ENCODE data around the gene CELF2.

CELF2 gene

DNA sequence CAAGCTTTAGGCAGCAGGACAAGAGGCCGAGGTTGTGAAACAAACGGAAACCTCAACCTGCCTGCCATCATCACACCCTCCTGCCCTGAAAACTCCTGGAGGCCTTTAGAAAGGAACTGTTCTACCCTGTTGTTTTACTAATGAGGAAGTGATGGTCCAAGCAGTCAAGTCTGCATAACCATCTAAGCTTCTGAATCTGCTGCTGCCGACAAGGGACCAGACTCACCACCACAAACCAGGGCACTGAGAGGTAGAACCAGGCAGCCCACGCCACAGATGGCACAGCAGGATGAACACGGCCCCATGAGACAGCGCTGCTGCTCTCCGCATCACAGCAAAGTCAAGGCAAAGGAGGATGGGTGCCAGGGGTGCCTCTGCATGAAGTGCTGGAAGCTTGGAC, 209.4 kb downstream of the CELF2 start:
- no peak overlapping the region for H2BK12ac ChIP-seq (ENCODE audit: low read length)
- H3K23ac ChIP-seq (ENCODE audit: low read depth, low read length, poor library complexity): no peak overlapping the region
- no peak overlapping the region for H3K27ac ChIP-seq (replicated peaks; ENCODE audit: low read length)
- no peaks in the 10 kb centered on the region for H3K9me3 ChIP-seq (replicated peaks in 1 of 2; ENCODE audit: control insufficient read depth in 2 of 2, insufficient read depth in 1 of 2, low read depth in 1 of 2, low read length in 2 of 2)
- peak overlapping the region; percentile 44 for H3K18ac ChIP-seq (ENCODE audit: low read length)
- peaks cover 6 to 12% of the 10 kb centered on the region in 2 donors for H3K4me1 ChIP-seq (ENCODE audit: control insufficient read depth in 2 of 2, insufficient read depth in 1 of 2, low read depth in 1 of 2, low read length in 2 of 2)
- H4K91ac ChIP-seq (ENCODE audit: low read depth, low read length, poor library complexity): no peak overlapping the region
- no peak overlapping the region for H2BK5ac ChIP-seq (ENCODE audit: low read length)
- H4K8ac ChIP-seq (ENCODE audit: low read depth, low read length): no peak overlapping the region
- no peak overlapping the region for H3K4ac ChIP-seq (ENCODE audit: low read length)
- WGBS, 2 donors (ENCODE audit: extremely low coverage in 2 of 2, insufficient read length in 2 of 2, insufficient replicate concordance in 1 of 2): no CpG with 5 or more reads among the region's 7 CpGs
- H2BK15ac ChIP-seq (ENCODE audit: low read length): no peak overlapping the region
- no peak overlapping the region for H2AK5ac ChIP-seq (ENCODE audit: low read depth, low read length)
- no peak overlapping the region for H3K4me3 ChIP-seq (ENCODE audit: low read length in 2 of 2)
- H3K4me2 ChIP-seq (ENCODE audit: insufficient read depth, low read length, poor library complexity, severe bottlenecking): no peak overlapping the region
- H3K36me3 ChIP-seq (replicated peaks in 1 of 2; ENCODE audit: control insufficient read depth in 2 of 2, insufficient read depth in 2 of 2, low read length in 2 of 2): no peaks in the 10 kb centered on the region
- DNase-seq (ENCODE audit: low spot score): no peak
- peak overlapping the region; percentile 36 for H3K9ac ChIP-seq (ENCODE audit: low read depth, low read length, poor library complexity)
- H3K27me3 ChIP-seq (ENCODE audit: control insufficient read depth in 3 of 3, insufficient read depth in 3 of 3, low read depth in 1 of 3, low read length in 3 of 3): no peaks in the 10 kb centered on the region
- H2AFZ ChIP-seq (ENCODE audit: low read length): no peak overlapping the region
- H3K14ac ChIP-seq (ENCODE audit: low read length): no peak overlapping the region
- H2BK120ac ChIP-seq (ENCODE audit: low read depth, low read length): no peak overlapping the region
- peaks cover 2% of the 10 kb centered on the region for H3K79me1 ChIP-seq (ENCODE audit: low read depth, low read length)

DNA sequence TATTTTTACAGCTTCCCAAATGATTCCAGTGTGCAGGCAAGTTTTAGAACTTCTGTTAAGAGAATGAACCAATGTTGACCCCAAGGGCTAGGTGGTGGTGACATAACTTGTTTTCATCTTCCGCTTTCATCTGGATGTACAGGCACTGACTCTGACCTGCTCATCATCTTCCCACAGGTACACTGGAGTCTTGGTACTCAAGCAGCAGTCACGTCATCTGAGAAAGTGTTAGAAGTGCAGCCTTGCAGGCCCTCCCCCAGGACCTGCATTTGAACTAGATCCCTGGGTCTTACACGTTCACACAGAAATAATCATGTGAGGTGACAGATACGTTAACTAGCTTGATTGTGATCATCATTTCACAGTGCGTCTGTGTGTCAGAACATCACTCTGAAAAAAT, 212.2 kb downstream of the CELF2 start:
- H3K23ac ChIP-seq (ENCODE audit: low read depth, low read length, poor library complexity): no peak overlapping the region
- no peak overlapping the region for H2BK5ac ChIP-seq (ENCODE audit: low read length)
- H3K4me1 ChIP-seq (ENCODE audit: control insufficient read depth in 2 of 2, insufficient read depth in 1 of 2, low read depth in 1 of 2, low read length in 2 of 2): peaks cover 6 to 10% of the 10 kb centered on the region in 2 donors
- no peak overlapping the region for H3K4me2 ChIP-seq (ENCODE audit: insufficient read depth, low read length, poor library complexity, severe bottlenecking)
- no peak overlapping the region for H3K18ac ChIP-seq (ENCODE audit: low read length)
- peaks cover 0 to 9% of the 10 kb centered on the region in 2 donors for H3K36me3 ChIP-seq (replicated peaks in 1 of 2; ENCODE audit: control insufficient read depth in 2 of 2, insufficient read depth in 2 of 2, low read length in 2 of 2)
- no peak overlapping the region for H3K4ac ChIP-seq (ENCODE audit: low read length)
- no peak overlapping the region for H2BK12ac ChIP-seq (ENCODE audit: low read length)
- no peak overlapping the region for H3K14ac ChIP-seq (ENCODE audit: low read length)
- no peak overlapping the region for H2AK5ac ChIP-seq (ENCODE audit: low read depth, low read length)
- peaks cover 0 to 4% of the 10 kb centered on the region in 2 donors for H3K9me3 ChIP-seq (replicated peaks in 1 of 2; ENCODE audit: control insufficient read depth in 2 of 2, insufficient read depth in 1 of 2, low read depth in 1 of 2, low read length in 2 of 2)
- no peak overlapping the region for H2AFZ ChIP-seq (ENCODE audit: low read length)
- H3K27me3 ChIP-seq (ENCODE audit: control insufficient read depth in 3 of 3, insufficient read depth in 3 of 3, low read depth in 1 of 3, low read length in 3 of 3): no peaks in the 10 kb centered on the region
- H2BK120ac ChIP-seq (ENCODE audit: low read depth, low read length): no peak overlapping the region
- H4K91ac ChIP-seq (ENCODE audit: low read depth, low read length, poor library complexity): no peak overlapping the region
- H3K27ac ChIP-seq (replicated peaks; ENCODE audit: low read length): no peak overlapping the region
- WGBS, 2 donors (ENCODE audit: extremely low coverage in 2 of 2, insufficient read length in 2 of 2, insufficient replicate concordance in 1 of 2): no CpG with 5 or more reads among the region's 5 CpGs
- H4K8ac ChIP-seq (ENCODE audit: low read depth, low read length): no peak overlapping the region
- no peak overlapping the region for H3K4me3 ChIP-seq (ENCODE audit: low read length in 2 of 2)
- no peak overlapping the region for H3K9ac ChIP-seq (ENCODE audit: low read depth, low read length, poor library complexity)
- peaks cover 3% of the 10 kb centered on the region for H3K79me1 ChIP-seq (ENCODE audit: low read depth, low read length)
- H2BK15ac ChIP-seq (ENCODE audit: low read length): no peak overlapping the region
- no peak for DNase-seq (ENCODE audit: low spot score)

- H4K8ac ChIP-seq (ENCODE audit: low read depth, low read length): no peak overlapping the region
- H2AFZ ChIP-seq (ENCODE audit: low read length): no peak overlapping the region
- no peak overlapping the region for H3K18ac ChIP-seq (ENCODE audit: low read length)
- no peak overlapping the region for H3K27ac ChIP-seq (replicated peaks; ENCODE audit: low read length)
- H3K27me3 ChIP-seq (ENCODE audit: control insufficient read depth in 3 of 3, insufficient read depth in 3 of 3, low read depth in 1 of 3, low read length in 3 of 3): no peaks in the 10 kb centered on the region
- H3K9ac ChIP-seq (ENCODE audit: low read depth, low read length, poor library complexity): no peak overlapping the region
- no peak overlapping the region for H4K91ac ChIP-seq (ENCODE audit: low read depth, low read length, poor library complexity)
- H3K4me1 ChIP-seq (ENCODE audit: control insufficient read depth in 2 of 2, insufficient read depth in 1 of 2, low read depth in 1 of 2, low read length in 2 of 2): peaks cover 3 to 8% of the 10 kb centered on the region in 2 donors
- H3K14ac ChIP-seq (ENCODE audit: low read length): no peak overlapping the region
- no CpG with 5 or more reads among the region's 5 CpGs for WGBS, 2 donors (ENCODE audit: extremely low coverage in 2 of 2, insufficient read length in 2 of 2, insufficient replicate concordance in 1 of 2)
- H3K79me1 ChIP-seq (ENCODE audit: low read depth, low read length): peaks cover 3% of the 10 kb centered on the region
- H3K9me3 ChIP-seq (replicated peaks in 1 of 2; ENCODE audit: control insufficient read depth in 2 of 2, insufficient read depth in 1 of 2, low read depth in 1 of 2, low read length in 2 of 2): peaks cover 0 to 4% of the 10 kb centered on the region in 2 donors
- H2BK120ac ChIP-seq (ENCODE audit: low read depth, low read length): no peak overlapping the region
- no peak overlapping the region for H3K4me2 ChIP-seq (ENCODE audit: insufficient read depth, low read length, poor library complexity, severe bottlenecking)
- H2AK5ac ChIP-seq (ENCODE audit: low read depth, low read length): no peak overlapping the region
- H3K36me3 ChIP-seq (replicated peaks in 1 of 2; ENCODE audit: control insufficient read depth in 2 of 2, insufficient read depth in 2 of 2, low read length in 2 of 2): peaks cover 0 to 9% of the 10 kb centered on the region in 2 donors
- H2BK5ac ChIP-seq (ENCODE audit: low read length): no peak overlapping the region
- H3K23ac ChIP-seq (ENCODE audit: low read depth, low read length, poor library complexity): no peak overlapping the region
- H3K4ac ChIP-seq (ENCODE audit: low read length): no peak overlapping the region
- no peak overlapping the region for H2BK12ac ChIP-seq (ENCODE audit: low read length)
- H2BK15ac ChIP-seq (ENCODE audit: low read length): no peak overlapping the region
- no peak for DNase-seq (ENCODE audit: low spot score)
- H3K4me3 ChIP-seq (ENCODE audit: low read length in 2 of 2): no peak overlapping the region
Observed at GRCh38 chr10:11230498-11231167, 213.0 kb downstream of the CELF2 start.

DNA sequence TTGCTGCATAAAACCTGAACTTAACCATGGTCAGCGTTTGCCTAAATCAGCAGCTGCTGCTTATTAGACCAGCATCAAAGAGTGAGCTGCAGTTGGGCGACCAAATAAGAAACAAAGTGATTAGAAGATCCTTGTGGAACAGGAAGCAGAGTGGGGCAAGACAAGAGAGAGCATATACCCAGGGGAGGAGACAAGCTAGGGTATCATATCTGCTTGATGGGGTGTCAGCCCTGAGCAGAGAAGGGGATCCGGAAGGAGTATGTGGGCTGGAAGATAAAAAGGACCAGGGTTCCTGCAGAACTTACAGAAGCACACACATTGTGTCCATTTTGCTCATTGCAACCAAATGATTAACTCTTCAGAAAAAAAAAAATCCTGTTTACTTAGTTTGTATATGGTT, 213.6 kb downstream of the CELF2 start:
- no peak overlapping the region for H2BK5ac ChIP-seq (ENCODE audit: low read length)
- H2AK5ac ChIP-seq (ENCODE audit: low read depth, low read length): no peak overlapping the region
- H3K4me3 ChIP-seq (ENCODE audit: low read length in 2 of 2): no peak overlapping the region
- H3K4me1 ChIP-seq (ENCODE audit: control insufficient read depth in 2 of 2, insufficient read depth in 1 of 2, low read depth in 1 of 2, low read length in 2 of 2): peaks cover 0 to 2% of the 10 kb centered on the region in 2 donors
- H2BK120ac ChIP-seq (ENCODE audit: low read depth, low read length): no peak overlapping the region
- H4K8ac ChIP-seq (ENCODE audit: low read depth, low read length): no peak overlapping the region
- no peak overlapping the region for H3K4me2 ChIP-seq (ENCODE audit: insufficient read depth, low read length, poor library complexity, severe bottlenecking)
- no peak overlapping the region for H2AFZ ChIP-seq (ENCODE audit: low read length)
- H3K14ac ChIP-seq (ENCODE audit: low read length): no peak overlapping the region
- H4K91ac ChIP-seq (ENCODE audit: low read depth, low read length, poor library complexity): no peak overlapping the region
- no peak overlapping the region for H2BK15ac ChIP-seq (ENCODE audit: low read length)
- no peak for DNase-seq (ENCODE audit: low spot score)
- H3K9me3 ChIP-seq (replicated peaks in 1 of 2; ENCODE audit: control insufficient read depth in 2 of 2, insufficient read depth in 1 of 2, low read depth in 1 of 2, low read length in 2 of 2): peaks cover 0 to 4% of the 10 kb centered on the region in 2 donors
- peaks cover 0 to 9% of the 10 kb centered on the region in 2 donors for H3K36me3 ChIP-seq (replicated peaks in 1 of 2; ENCODE audit: control insufficient read depth in 2 of 2, insufficient read depth in 2 of 2, low read length in 2 of 2)
- H3K9ac ChIP-seq (ENCODE audit: low read depth, low read length, poor library complexity): no peak overlapping the region
- H2BK12ac ChIP-seq (ENCODE audit: low read length): no peak overlapping the region
- H3K18ac ChIP-seq (ENCODE audit: low read length): no peak overlapping the region
- no peak overlapping the region for H3K4ac ChIP-seq (ENCODE audit: low read length)
- no peak overlapping the region for H3K23ac ChIP-seq (ENCODE audit: low read depth, low read length, poor library complexity)
- H3K27ac ChIP-seq (replicated peaks; ENCODE audit: low read length): no peak overlapping the region
- H3K27me3 ChIP-seq (ENCODE audit: control insufficient read depth in 3 of 3, insufficient read depth in 3 of 3, low read depth in 1 of 3, low read length in 3 of 3): no peaks in the 10 kb centered on the region
- peaks cover 2% of the 10 kb centered on the region for H3K79me1 ChIP-seq (ENCODE audit: low read depth, low read length)
- WGBS, 2 donors (ENCODE audit: extremely low coverage in 2 of 2, insufficient read length in 2 of 2, insufficient replicate concordance in 1 of 2): no CpG with 5 or more reads among the region's 3 CpGs
